WTC11 (cell line): ENCODE data around the gene CPNE2.

Experiments used
- ATF2 ChIP-seq: sonication (generic); formaldehyde crosslinking; IDR thresholded peaks from 2 replicates; pipeline ENCODE4 v1.8.1; 2022; ENCODE audit warnings: low read depth, missing genetic modification reagents, borderline replicate concordance
- CREM ChIP-seq: sonication (generic); formaldehyde crosslinking; IDR thresholded peaks from 2 replicates; pipeline ENCODE4 v1.8.1; 2022; ENCODE audit warnings: mild to moderate bottlenecking, missing genetic modification reagents, moderate library complexity
- CTCF ChIP-seq: fragments of 200-600 bp; IDR thresholded peaks from 2 replicates; pipeline ENCODE4 v1.8.0; 2022; ENCODE audit warnings: antibody characterized with exemption
- ELF4 ChIP-seq: sonication (generic); formaldehyde crosslinking; IDR thresholded peaks from 2 replicates; pipeline ENCODE4 v1.8.1; 2022; ENCODE audit warnings: low read depth, mild to moderate bottlenecking, moderate library complexity, missing genetic modification reagents
- ESRRA ChIP-seq: sonication (generic); formaldehyde crosslinking; IDR thresholded peaks from 2 replicates; pipeline ENCODE4 v1.8.1; 2022; ENCODE audit warnings: mild to moderate bottlenecking, missing genetic modification reagents, borderline replicate concordance
- USF2 ChIP-seq: sonication (generic); formaldehyde crosslinking; IDR thresholded peaks from 2 replicates; pipeline ENCODE4 v1.8.1; 2023; ENCODE audit warnings: mild to moderate bottlenecking, missing genetic modification reagents, moderate library complexity
- TF ChIP-seq, protein P1 (sequence below): sonication (generic); formaldehyde crosslinking; IDR thresholded peaks from 2 replicates; pipeline ENCODE4 v1.8.1; 2022; ENCODE audit warnings: low read depth, mild to moderate bottlenecking, moderate library complexity, missing genetic modification reagents, borderline replicate concordance
- TF ChIP-seq, protein P2 (sequence below): sonication (generic); formaldehyde crosslinking; conservative IDR thresholded peaks from 2 replicates; pipeline ENCODE4 v1.8.1; 2022; ENCODE audit warnings: mild to moderate bottlenecking, missing genetic modification reagents

GRCh38 chr16:57084257-57084770 is 8.1 kb upstream of the CPNE2 start:
- TF ChIP-seq ELF4 (CRISPR knock-in tag), result no peak
- peak; percentile 98 for TF ChIP-seq CTCF
- TF ChIP-seq USF2 (CRISPR knock-in tag), result no peak
- TF ChIP-seq ESRRA (CRISPR knock-in tag), result no peak
- TF ChIP-seq ATF2 (CRISPR knock-in tag), result no peak
- TF ChIP-seq, protein P1, sequence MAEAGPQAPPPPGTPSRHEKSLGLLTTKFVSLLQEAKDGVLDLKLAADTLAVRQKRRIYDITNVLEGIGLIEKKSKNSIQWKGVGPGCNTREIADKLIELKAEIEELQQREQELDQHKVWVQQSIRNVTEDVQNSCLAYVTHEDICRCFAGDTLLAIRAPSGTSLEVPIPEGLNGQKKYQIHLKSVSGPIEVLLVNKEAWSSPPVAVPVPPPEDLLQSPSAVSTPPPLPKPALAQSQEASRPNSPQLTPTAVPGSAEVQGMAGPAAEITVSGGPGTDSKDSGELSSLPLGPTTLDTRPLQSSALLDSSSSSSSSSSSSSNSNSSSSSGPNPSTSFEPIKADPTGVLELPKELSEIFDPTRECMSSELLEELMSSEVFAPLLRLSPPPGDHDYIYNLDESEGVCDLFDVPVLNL (CRISPR knock-in tag), result no peak
- TF ChIP-seq, protein P2, sequence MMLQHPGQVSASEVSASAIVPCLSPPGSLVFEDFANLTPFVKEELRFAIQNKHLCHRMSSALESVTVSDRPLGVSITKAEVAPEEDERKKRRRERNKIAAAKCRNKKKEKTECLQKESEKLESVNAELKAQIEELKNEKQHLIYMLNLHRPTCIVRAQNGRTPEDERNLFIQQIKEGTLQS (CRISPR knock-in tag), result no peak
- TF ChIP-seq CREM (CRISPR knock-in tag), result no peak
